ENCODE measurements around the gene AK5.

GRCh38 chr1:77267035-77267434, 14.8 kb upstream of the AK5 start:
- no peak for TF ChIP-seq CTCF (IDR thresholded peaks at IDR 0.05)
- no peak for TF ChIP-seq POLR2A (IDR thresholded peaks at IDR 0.05)
